Left colon (tissue), 2 donors: Measurements from ENCODE around the gene RNU6-1. TPM values are rescaled to one million over a fixed set of nuclear protein-coding genes. Genes with fewer than 3 reads are reported as not detected.

ENCODE experiments used
- ATAC-seq: fragments of 200-7000 bp; cut with Tn5 transposase; one replicate; pipeline ENCODE4 v1.9.1; 2020; ENCODE audit warnings: mild to moderate bottlenecking, moderate library complexity
- DNase-seq, 2 donors: peaks; one replicate each; pipeline ENCODE4 v3.0.0-alpha.2; 2020
- intact Hi-C, 2 donors: fragments of 100-400 bp; cut with DNase I in 1 of 2; cut with micrococcal nuclease in 1 of 2; formaldehyde crosslinking; loops; one replicate each; pipeline versions ENCODE4 v1.11.2 to v1.14.0; 2022; cut with DNase I, micrococcal nuclease
- long read RNA-seq: library from polyadenylated mRNA; unstranded; transcript quantifications from one replicate; pipeline ENCODE4 v2.0.0, GENCODE V29; 2021
- total RNA-seq, 2 donors: library from RNA; stranded (reverse); fragmentation: NEBNext Ultra II Directional; extraction: Animal tissue kit (Norgen Biotek cat#: 25700); gene quantifications; one replicate each; pipeline ENCODE4 v1.2.1, GENCODE V29; 2021
- donor health status: DM: no; HTN: no; CAD: no.
- donor health status: DM: yes; HTN: yes; CAD: no.

Gene RNU6-1
- total RNA-seq: not detected
- long read RNA-seq: 0 reads

GRCh38 chr15:67839929-67840748 lies at the start of gene RNU6-1:
Gene RNU6-1 (minus strand): TSS chr15:67840045.
- intact Hi-C loops: loop anchor here in 1 of 2 donors (5.0 kb wide), 1 partner anchor 383 kb away; no protein-coding TSS in a partner anchor
- DNase-seq: peak; percentile 92 to 95
- ATAC-seq: peak; percentile 88

GRCh38 chr15:67887776-67888175 lies 47.9 kb upstream of the RNU6-1 start:
- DNase-seq (no peak), ATAC-seq (no peak)
- intact Hi-C loops: no loop called here

- ATAC-seq (no peak), DNase-seq (no peak)
- intact Hi-C loops: no loop called here
Measured at GRCh38 chr15:67885861-67886260, 46.0 kb upstream of the RNU6-1 start.

- intact Hi-C loops: no loop called here
- DNase-seq (no peak), ATAC-seq (no peak)
Measured at GRCh38 chr15:67885175-67885523, 45.3 kb upstream of the RNU6-1 start.

GRCh38 chr15:67884514-67885174 lies 44.8 kb upstream of the RNU6-1 start:
- ATAC-seq (peak; percentile 98), DNase-seq (peak; percentile 92 to 94)
- intact Hi-C loops: no loop called here

- no peak for ATAC-seq
- DNase-seq: no peak
Measured at GRCh38 chr15:67884009-67884408, 44.2 kb upstream of the RNU6-1 start.

GRCh38 chr15:67883234-67883773 lies 43.5 kb upstream of the RNU6-1 start:
- DNase-seq (no peak), ATAC-seq (no peak)
- intact Hi-C loops: no loop called here

More at GRCh38 chr15:67884009-67884408, 44.2 kb upstream of the RNU6-1 start:
- intact Hi-C loops: no loop called here

- ATAC-seq (no peak), DNase-seq (no peak)
- intact Hi-C loops: no loop called here
Measured at GRCh38 chr15:67882487-67883233, 42.8 kb upstream of the RNU6-1 start.

GRCh38 chr15:67880651-67881182 lies 40.9 kb upstream of the RNU6-1 start:
- DNase-seq: peak in 1 of 2 donors; percentile 21
- ATAC-seq: no peak
- intact Hi-C loops: no loop called here

GRCh38 chr15:67879440-67880129 lies 39.7 kb upstream of the RNU6-1 start:
- ATAC-seq (no peak), DNase-seq (no peak)
- intact Hi-C loops: no loop called here

GRCh38 chr15:67878712-67879206 lies 38.9 kb upstream of the RNU6-1 start:
- intact Hi-C loops: no loop called here
- DNase-seq: no peak
- ATAC-seq: no peak

- intact Hi-C loops: no loop called here
- no peak for ATAC-seq
- no peak for DNase-seq
Measured at GRCh38 chr15:67873777-67874176, 33.9 kb upstream of the RNU6-1 start.

GRCh38 chr15:67870868-67871408 lies 31.1 kb upstream of the RNU6-1 start:
- no peak for DNase-seq
- no peak for ATAC-seq
- intact Hi-C loops: no loop called here

- no peak for DNase-seq
- no peak for ATAC-seq
- intact Hi-C loops: loop anchor here in 1 of 2 donors (10.0 kb wide), 2 partner anchors 185 to 345 kb away; partner anchors contain the start of gene PIAS1
Measured at GRCh38 chr15:67869701-67870100, 29.9 kb upstream of the RNU6-1 start.

GRCh38 chr15:67865766-67866165 lies 25.9 kb upstream of the RNU6-1 start:
- ATAC-seq (no peak), DNase-seq (no peak)
- intact Hi-C loops: loop anchor here in 1 of 2 donors (10.0 kb wide), 2 partner anchors 189 to 349 kb away; partner anchors contain the start of gene PIAS1

GRCh38 chr15:67865331-67865730 lies 25.5 kb upstream of the RNU6-1 start:
- DNase-seq: no peak
- intact Hi-C loops: loop anchor here in 1 of 2 donors (10.0 kb wide), 2 partner anchors 189 to 349 kb away; partner anchors contain the start of gene PIAS1
- ATAC-seq: no peak

GRCh38 chr15:67863442-67863987 lies 23.7 kb upstream of the RNU6-1 start:
- intact Hi-C loops: loop anchor here in 1 of 2 donors (5.0 to 10.0 kb wide), 3 partner anchors 191 to 351 kb away; partner anchors contain the start of gene PIAS1
- DNase-seq (peak; percentile 73 to 85), ATAC-seq (peak; percentile 99)
